Measurements from ENCODE around the gene CLEC16A.

Gene CLEC16A

GRCh38 chr16:11045441-11045840 lies 101.1 kb downstream of the CLEC16A start:
- DNase-seq (ENCODE audit: low read depth in 3 of 3) = no peak

GRCh38 chr16:11045846-11046245 lies 101.5 kb downstream of the CLEC16A start:
- DNase-seq (ENCODE audit: low read depth in 3 of 3) = no peak

- no peak for DNase-seq (ENCODE audit: low read depth in 3 of 3)
These were observed 102.1 kb downstream of the CLEC16A start for GRCh38 chr16:11046382-11046931.

- no peak for DNase-seq (ENCODE audit: low read depth in 3 of 3)
These were observed 102.7 kb downstream of the CLEC16A start for GRCh38 chr16:11047057-11047456.

- no peak for DNase-seq (ENCODE audit: low read depth in 3 of 3)
These were observed 103.8 kb downstream of the CLEC16A start for GRCh38 chr16:11047939-11048800.

GRCh38 chr16:11049396-11050059 lies 105.2 kb downstream of the CLEC16A start:
- no peak for DNase-seq (ENCODE audit: low read depth in 3 of 3)

GRCh38 chr16:11050536-11050935 lies 106.2 kb downstream of the CLEC16A start:
- no peak for DNase-seq (ENCODE audit: low read depth in 3 of 3)

- DNase-seq (ENCODE audit: low read depth in 3 of 3) = no peak
These were observed 106.6 kb downstream of the CLEC16A start for GRCh38 chr16:11050944-11051343.

GRCh38 chr16:11051430-11051829 lies 107.1 kb downstream of the CLEC16A start:
- DNase-seq (ENCODE audit: low read depth in 3 of 3) = no peak

- peak; percentile 57 to 76 (median 65) for DNase-seq (ENCODE audit: low read depth in 3 of 3)
These were observed 107.8 kb downstream of the CLEC16A start for GRCh38 chr16:11051879-11052808.

- no peak for DNase-seq (ENCODE audit: low read depth in 3 of 3)
These were observed 109.6 kb downstream of the CLEC16A start for GRCh38 chr16:11053916-11054460.

GRCh38 chr16:11056090-11056992 lies 112.0 kb downstream of the CLEC16A start:
- DNase-seq (ENCODE audit: low read depth in 3 of 3) = no peak

- no peak for DNase-seq (ENCODE audit: low read depth in 3 of 3)
These were observed 112.8 kb downstream of the CLEC16A start for GRCh38 chr16:11056993-11057649.

- DNase-seq (ENCODE audit: low read depth in 3 of 3) = no peak
These were observed 113.5 kb downstream of the CLEC16A start for GRCh38 chr16:11057711-11058345.

- no peak for DNase-seq (ENCODE audit: low read depth in 3 of 3)
These were observed 114.5 kb downstream of the CLEC16A start for GRCh38 chr16:11058832-11059231.

GRCh38 chr16:11059588-11059987 lies 115.2 kb downstream of the CLEC16A start:
- DNase-seq (ENCODE audit: low read depth in 3 of 3) = no peak

GRCh38 chr16:11060364-11060763 lies 116.0 kb downstream of the CLEC16A start:
- DNase-seq (ENCODE audit: low read depth in 3 of 3) = no peak

GRCh38 chr16:11060842-11061241 lies 116.5 kb downstream of the CLEC16A start:
- DNase-seq (ENCODE audit: low read depth in 3 of 3) = no peak

- no peak for DNase-seq (ENCODE audit: low read depth in 3 of 3)
These were observed 117.4 kb downstream of the CLEC16A start for GRCh38 chr16:11061629-11062270.

Data from stimulated activated CD4-positive, alpha-beta T cell treated with anti-CD3 and anti-CD28 coated beads, TNF-alpha, amount 100 ng/mL, for 48 hours (primary cell).